GM12891 (cell line): Measurements from ENCODE around the gene CAPN5.

Experiments used
- PAX5 ChIP-seq: IDR thresholded peaks from 2 replicates; pipeline ENCODE4 v1.6.1; 2011; ENCODE audit warnings: low read length, moderate library complexity, mild to moderate bottlenecking; ENCODE audit not compliant: insufficient read depth, severe bottlenecking
- POLR2A ChIP-seq: IDR thresholded peaks from 2 replicates; pipeline ENCODE4 v1.6.1; 2011; ENCODE audit warnings: low read depth, low read length, control low read depth
- POLR2AphosphoS5 ChIP-seq: IDR thresholded peaks from 2 replicates; pipeline ENCODE4 v1.6.1; 2011; ENCODE audit warnings: low read depth, low read length, control low read depth
- SPI1 ChIP-seq: IDR thresholded peaks from 2 replicates; pipeline ENCODE4 v1.6.1; 2011; ENCODE audit warnings: low read depth, low read length, control low read depth
- TAF1 ChIP-seq: IDR thresholded peaks from 2 replicates; pipeline ENCODE4 v1.6.1; 2011; ENCODE audit warnings: low read depth, low read length, control low read depth

GRCh38 chr11:77111277-77111676, 44.5 kb downstream of the CAPN5 start:
- TF ChIP-seq POLR2AphosphoS5 = no peak
- TF ChIP-seq POLR2A = no peak
- TF ChIP-seq PAX5 = no peak
- no peak for TF ChIP-seq TAF1
- TF ChIP-seq SPI1 = no peak
